Measurements from ENCODE around the gene CELF5.
"Not testable (repeated sequence)": the region's sequence is repeated elsewhere in the genome, so short reads cannot be mapped to it uniquely, and the experiment has no call there.

CELF5 gene

GRCh38 chr19:3295581-3295980 lies 71.1 kb downstream of the CELF5 start:
- DNase-seq = no peak

GRCh38 chr19:3296034-3296433 lies 71.6 kb downstream of the CELF5 start:
- DNase-seq = no peak

- DNase-seq = no peak
Observed at GRCh38 chr19:3296446-3296845, 72.0 kb downstream of the CELF5 start.

DNA sequence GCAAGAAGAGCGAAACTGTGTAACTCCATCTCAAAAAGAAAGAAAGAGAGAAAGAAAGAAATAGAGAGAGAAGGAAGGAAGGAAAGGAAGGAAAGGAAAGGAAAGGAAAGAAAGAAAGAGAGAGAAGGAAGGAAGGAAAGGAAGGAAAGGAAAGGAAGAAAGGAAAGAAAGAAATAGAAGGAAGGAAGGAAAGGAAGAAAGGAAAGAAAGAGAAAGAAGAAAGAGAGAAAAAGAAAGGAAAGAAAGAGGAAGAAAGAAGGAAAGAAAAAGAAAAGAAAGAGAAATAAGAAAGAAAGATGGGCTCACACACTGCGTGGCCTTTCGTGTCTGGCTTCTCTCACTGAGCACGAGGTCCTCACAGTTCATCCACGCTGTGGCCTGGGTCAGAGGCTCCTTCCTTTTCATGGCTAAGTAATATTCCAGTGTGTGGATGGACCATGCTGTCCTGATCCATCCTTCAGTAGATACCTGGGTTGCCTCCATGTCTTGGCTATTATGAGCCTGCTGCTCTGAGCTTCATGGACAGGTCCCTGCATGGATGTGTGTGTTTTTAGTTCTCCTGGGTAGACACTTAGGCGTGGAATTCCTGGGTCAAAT lies 74.5 kb downstream of the CELF5 start:
- DNase-seq = no peak

- not testable (repeated sequence) for DNase-seq
Observed at GRCh38 chr19:3300566-3300965, 76.1 kb downstream of the CELF5 start.

- DNase-seq = no peak
Observed at GRCh38 chr19:3302755-3303154, 78.3 kb downstream of the CELF5 start.

DNA sequence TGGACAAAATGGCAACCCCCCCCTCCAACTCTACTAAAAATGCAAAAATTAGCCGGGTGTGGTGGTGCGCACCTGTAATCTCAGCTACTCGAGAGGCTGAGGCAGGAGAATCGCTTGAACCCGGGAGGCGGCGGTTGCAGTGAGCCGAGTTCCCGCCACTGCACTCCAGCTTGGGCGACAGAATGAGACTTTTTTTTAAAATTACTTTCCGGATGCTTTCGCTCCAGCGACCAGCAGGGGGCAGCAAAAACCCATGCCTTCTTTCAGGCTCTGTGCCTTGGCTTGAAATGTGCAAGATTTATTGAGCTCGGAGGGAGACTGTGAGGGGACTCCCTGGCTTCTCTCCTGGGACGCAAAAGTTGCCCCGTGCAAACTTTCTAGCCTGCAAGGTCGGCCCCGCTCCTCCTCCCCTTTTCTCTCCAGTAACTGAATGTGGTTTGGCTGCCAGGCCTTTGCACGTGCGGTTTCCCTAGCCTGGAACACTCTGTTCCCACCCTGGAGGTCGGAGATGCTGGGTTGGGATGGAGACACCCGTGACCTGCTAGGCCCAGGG lies 80.5 kb downstream of the CELF5 start:
- peak; percentile 69 to 77 for DNase-seq

GRCh38 chr19:3309724-3310123 lies 85.3 kb downstream of the CELF5 start:
- no peak for DNase-seq

DNA sequence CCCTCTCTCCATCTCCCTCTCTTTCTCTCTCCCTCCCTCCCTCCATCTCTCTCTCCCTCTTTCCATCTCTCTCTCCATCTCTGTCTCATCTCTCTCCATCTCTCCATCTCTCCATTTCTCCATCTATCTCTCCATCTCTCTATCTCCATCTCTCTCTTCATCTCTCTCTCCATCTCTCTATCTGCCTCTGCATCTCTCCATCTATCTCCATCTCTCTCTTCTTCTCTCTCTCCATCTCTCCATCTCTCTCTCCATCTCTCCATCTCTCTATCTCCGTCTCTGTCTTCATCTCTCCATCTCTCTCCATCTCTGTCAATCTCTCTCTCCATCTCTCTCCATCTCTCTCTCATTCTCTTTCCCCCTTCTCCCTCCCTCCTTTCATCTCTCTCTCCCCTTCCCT lies 85.8 kb downstream of the CELF5 start:
- no peak for DNase-seq

GRCh38 chr19:3310711-3311110 lies 86.2 kb downstream of the CELF5 start:
- DNase-seq = no peak

- DNase-seq = no peak
Observed at GRCh38 chr19:3313199-3313575, 88.7 kb downstream of the CELF5 start.

DNA sequence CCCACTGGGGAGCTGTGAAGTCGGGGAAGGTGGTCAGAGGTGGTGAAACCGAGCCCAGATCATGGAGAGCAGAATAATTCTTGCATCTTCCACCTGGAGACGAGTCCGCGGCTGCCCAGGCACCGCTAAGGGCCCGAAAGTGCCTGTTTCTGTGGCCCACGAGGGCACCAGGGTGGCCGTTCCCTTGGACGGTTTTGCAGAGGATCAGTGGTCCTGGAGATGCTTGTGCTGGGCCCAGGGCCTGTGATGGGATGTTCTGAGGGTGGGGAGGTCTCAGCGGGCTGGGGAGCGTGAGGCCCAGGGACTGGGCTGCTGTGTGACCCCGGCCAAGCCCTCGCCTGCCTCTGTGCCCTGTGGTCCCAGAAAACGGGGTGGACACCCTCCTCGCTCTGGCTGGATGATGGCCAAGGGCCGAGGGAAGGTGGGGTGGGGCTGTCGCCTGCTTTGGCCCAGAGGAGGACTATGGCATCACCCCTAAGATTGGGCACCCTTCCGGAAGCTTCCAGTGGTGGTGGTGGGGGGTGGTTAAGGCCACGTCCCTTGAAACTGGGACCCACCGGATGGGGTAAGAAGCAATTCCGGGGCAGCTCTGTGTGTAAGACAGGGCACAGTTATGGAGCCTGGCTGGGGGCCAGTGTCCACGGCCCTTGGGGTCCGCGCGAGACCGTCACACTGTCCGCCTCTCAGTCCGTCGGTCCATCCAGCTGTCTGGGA lies 90.7 kb downstream of the CELF5 start:
- DNase-seq = no peak

DNA sequence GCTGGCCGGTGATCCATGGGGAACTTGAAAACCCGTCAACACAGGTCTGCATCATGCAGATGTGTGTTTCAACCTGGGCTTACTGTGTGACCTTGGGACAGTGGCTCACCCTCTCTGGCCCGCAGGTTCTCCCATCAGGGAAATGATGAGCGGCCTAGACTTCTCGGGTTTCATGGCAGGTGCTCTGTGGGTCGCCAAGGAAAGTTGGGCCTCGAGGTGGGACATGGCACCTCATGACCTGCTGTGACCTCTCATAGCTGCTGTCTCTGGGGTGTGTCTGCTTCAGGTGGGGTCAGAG lies 91.2 kb downstream of the CELF5 start:
- no peak for DNase-seq

- DNase-seq = no peak
Observed at GRCh38 chr19:3316132-3316648, 91.7 kb downstream of the CELF5 start.

DNA sequence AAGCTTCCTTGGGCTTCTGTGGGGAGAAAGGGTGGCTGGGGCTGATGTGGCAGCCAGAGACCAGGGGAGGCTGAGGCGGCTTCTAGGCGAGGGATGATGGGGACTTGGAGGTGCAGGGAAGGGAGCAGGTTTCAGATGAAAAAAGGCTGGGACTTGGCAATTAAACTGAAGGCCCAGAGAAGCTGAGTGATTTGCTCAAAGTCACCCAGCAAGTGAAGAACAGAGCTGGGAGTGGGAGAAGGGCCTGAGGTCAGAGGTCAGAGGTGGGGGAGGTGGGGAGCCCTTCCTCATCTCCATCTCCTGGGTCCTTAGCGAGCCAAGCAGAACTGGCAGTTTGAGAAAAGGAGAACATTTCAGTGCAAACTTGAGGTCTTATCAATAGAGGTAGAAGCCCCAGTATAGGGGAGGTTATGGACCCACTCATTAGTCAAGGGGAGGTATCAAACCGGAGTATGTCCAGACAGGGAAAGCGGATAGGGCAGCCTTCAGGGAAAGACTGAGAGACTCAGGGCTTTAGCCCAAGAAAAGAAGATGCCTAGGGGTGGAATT lies 92.3 kb downstream of the CELF5 start:
- DNase-seq = no peak

DNA sequence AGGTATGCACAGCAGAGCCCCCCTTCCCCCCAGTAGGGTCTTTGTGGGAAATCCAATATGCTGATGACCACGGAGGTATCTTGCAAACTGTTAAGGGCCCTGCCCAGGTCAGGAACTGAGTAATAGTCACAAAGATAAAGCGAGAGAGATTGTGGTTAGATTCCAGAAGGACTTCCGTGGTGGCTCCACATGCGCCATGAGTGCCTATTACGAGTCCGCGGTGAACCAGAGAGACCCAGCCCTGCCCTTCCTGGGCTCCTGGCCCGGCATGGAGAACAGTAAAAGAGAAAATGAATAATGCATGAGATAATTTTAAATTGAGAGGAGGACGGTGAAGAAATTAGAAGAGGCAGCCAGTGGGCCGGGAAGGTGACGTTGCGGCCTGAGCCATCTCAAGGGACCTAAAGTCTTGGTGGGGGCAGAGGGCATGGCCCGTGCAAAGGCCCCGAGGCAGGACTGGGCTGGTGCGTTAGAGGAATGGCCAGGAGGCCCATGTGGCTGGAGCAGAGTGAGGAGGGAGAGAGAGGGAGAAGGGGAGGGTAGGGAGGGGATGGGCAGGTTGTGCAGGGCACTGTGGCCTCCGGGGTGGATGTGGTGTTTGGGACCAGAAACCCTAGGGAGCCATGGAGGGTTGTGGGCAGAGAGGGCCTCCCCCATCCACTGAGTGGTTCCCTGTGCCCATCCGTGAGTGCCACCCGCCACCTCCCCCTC lies 95.3 kb downstream of the CELF5 start:
- no peak for DNase-seq

GRCh38 chr19:3320354-3320670 lies 95.9 kb downstream of the CELF5 start:
- DNase-seq = no peak

DNA sequence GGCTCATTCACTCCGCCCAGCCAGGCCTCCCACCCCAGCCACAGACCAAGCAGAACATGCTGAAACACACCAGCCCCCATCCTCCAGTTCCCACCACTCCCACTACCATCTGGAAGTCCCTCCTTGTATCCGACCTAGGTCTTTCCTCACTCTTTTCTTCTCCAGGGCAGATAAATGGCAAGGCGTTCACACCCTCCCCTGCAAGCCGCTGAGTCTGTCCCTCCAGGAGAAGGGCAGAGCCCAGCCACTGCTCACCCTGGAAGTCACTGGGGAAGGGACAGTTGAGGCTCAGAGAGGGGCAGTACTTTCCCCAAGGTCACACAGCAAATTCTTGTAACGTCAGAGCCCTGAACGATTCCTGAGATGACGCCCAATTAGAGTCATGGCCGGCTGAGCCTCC lies 96.4 kb downstream of the CELF5 start:
- DNase-seq = no peak

DNA sequence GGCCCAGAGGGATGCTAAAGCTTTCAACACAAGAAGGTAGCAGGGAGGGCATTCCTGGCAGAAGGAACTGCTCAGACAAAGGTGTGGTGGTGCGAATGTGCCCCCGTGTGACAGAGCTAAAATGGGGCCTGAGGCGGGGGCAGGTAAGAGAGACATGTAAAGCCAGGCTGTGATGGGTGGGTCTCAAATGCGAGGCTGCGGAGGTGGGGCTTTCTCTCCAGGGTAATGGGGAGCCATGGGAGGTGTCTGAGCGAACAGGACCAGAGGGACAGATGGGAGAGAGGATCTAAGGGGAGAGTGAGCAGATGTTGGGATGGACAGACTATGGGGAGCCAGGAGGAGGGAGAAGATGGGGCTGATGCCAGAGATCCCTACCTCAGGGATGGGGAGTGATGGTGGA lies 97.2 kb downstream of the CELF5 start:
- DNase-seq = no peak

GRCh38 chr19:3322199-3322978 lies 97.9 kb downstream of the CELF5 start:
- DNase-seq = no peak

DNA sequence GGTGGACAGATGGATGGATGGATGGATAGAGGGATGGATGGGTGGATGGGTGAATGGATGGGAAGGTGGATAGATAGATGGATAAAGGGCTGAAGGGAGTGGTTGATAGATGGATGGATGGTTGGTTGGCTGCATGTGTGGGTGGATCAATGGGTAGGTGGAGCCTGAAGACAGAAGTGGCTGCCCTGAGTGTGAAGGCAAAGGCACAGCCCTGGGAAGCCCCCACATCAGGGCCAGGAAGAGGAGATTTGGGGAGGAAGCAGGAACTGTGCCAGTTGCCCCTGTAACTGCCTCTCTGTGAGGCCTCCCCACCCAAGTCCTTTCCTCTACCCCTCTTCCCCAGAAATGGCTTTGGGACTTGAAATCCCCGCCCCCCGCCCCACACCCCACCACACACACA lies 98.6 kb downstream of the CELF5 start:
- DNase-seq = no peak

GRCh38 chr19:3323658-3324057 lies 99.2 kb downstream of the CELF5 start:
- DNase-seq = no peak

DNA sequence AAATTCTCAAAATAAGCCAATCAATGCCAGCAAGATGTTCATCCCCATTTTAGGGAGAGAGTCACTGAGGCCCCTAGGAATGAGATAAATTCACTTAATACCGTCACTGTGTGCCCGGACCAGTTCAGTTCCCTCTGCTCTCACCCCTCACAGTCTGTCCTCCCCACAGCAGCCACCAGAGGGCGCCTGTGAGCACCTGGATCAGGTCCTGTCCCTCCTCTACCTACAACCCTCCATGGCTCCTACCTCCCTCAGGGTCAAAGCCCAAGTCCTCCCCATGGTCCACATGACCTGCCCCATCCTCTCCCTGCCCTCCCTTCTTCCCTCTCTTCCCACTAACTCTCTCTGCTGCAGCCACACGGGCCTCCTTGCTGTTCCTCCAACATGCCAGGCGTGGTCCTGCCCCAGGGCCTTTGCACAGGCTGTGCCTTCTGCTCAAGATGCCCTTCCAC lies 100.0 kb downstream of the CELF5 start:
- peak; percentile 66 to 70 for DNase-seq
